ENCODE data around the gene ZNF580. TPM values are rescaled to one million over a fixed set of nuclear protein-coding genes. Genes with fewer than 3 reads are reported as not detected.
A peak's percentile ranks its signal among the peaks of the same experiment; 100 is the strongest.

The ZNF580 gene
- total and polyA plus RNA-seq, 10 of the 15 experiments (the other 5 are each of a cell fraction or from before 2014, with no cell fraction given), result 2.3 to 31.8 (median 10.0) TPM

GRCh38 chr19:55643887-55644176 lies 3.0 kb downstream of the ZNF580 start:
- no TSS peak for BruUV-seq (replicated peaks)
- H3K9me3 ChIP-seq (replicated peaks; ENCODE audit: control insufficient read depth, insufficient read depth, low read length), result no peaks in the 10 kb centered on the region
- DNase-seq (ENCODE audit: low read depth, low spot score), result no peak
- intact Hi-C loops (cut with micrococcal nuclease; ENCODE audit: unreplicated experiment) (loop anchor here (5.0 kb wide), 2 partner anchors 33 to 42 kb away; partner anchors contain the start of genes EPN1 and ZNF524), in situ Hi-C loops (cut with MboI) (no loop called here)
- H4K20me1 ChIP-seq (ENCODE audit: control insufficient read depth, insufficient read depth), result no peaks in the 10 kb centered on the region
- ChIA-PET POLR2A (interaction anchor here (2.1 kb wide), 1 partner anchor 11 kb away, joined by 10 read pairs; the partner anchor contains the start of gene U2AF2), CTCF (interaction anchor here (1.8 to 2.3 kb wide), 2 partner anchors 10 to 11 kb away, joined by 12 to 17 read pairs; partner anchors contain the start of gene U2AF2), RAD21 (ENCODE audit: unreplicated experiment) (interaction anchor here (2.4 kb wide), 1 partner anchor 11 kb away, joined by 10 read pairs; the partner anchor contains the start of gene U2AF2), SMC1A (ENCODE audit: uncharacterized antibody, unreplicated experiment) (no interaction called here)
- H3K27ac ChIP-seq (ENCODE audit: control insufficient read depth, insufficient read depth), result peak overlapping the region; percentile 64
- 0 out of 4 replicates have a peak, but pooled peaks cover 0 to 2% of the 10 kb centered on the region in 2 experiments for H3K36me3 ChIP-seq (ENCODE audit: control insufficient read depth in 2 of 2, insufficient read depth in 2 of 2, low read length in 1 of 2)
- TF ChIP-seq PML (IDR thresholded peaks at IDR 0.05; ENCODE audit: low read length) (peak; percentile 13; the same call in 1 of the 2 replicates), POLR2AphosphoS2 (IDR thresholded peaks at IDR 0.05; ENCODE audit: low read depth, low read length) (no peak)
- peak overlapping the region; percentile 91 for H3K4me2 ChIP-seq (ENCODE audit: control insufficient read depth, insufficient read depth)
- peaks cover 64% of the 10 kb centered on the region for H3K79me2 ChIP-seq (ENCODE audit: control insufficient read depth, insufficient read depth, low read length)
- 2% methylated on average over 15 of the region's 15 CpGs for WGBS (ENCODE audit: insufficient coverage, insufficient replicate concordance, low lambda C conversion rate, missing lambda C conversion rate)
- ATAC-seq, result no peak
- FAIRE-seq, result no peak
- H2AFZ ChIP-seq (ENCODE audit: control insufficient read depth, low read depth, low read length), result no peak overlapping the region
- H3K9ac ChIP-seq (ENCODE audit: control insufficient read depth, insufficient read depth, low read length), result peak overlapping the region; percentile 86
- H3K4me3 ChIP-seq, result peak overlapping the region; percentile 95
- H3K27me3 ChIP-seq (replicated peaks in 1 of 2; ENCODE audit: control insufficient read depth in 2 of 2, insufficient read depth in 2 of 2, low read length in 1 of 2), result no peaks in the 10 kb centered on the region
- H3K4me1 ChIP-seq (ENCODE audit: control insufficient read depth, insufficient read depth, low read length), result peaks cover 36% of the 10 kb centered on the region

- in situ Hi-C loops (cut with MboI) (no loop called here), intact Hi-C loops (cut with micrococcal nuclease; ENCODE audit: unreplicated experiment) (loop anchor here (5.0 kb wide), 2 partner anchors 33 to 42 kb away; partner anchors contain the start of genes EPN1 and ZNF524)
- H3K27ac ChIP-seq (ENCODE audit: control insufficient read depth, insufficient read depth), result peak overlapping the region; percentile 64
- no peaks in the 10 kb centered on the region for H3K27me3 ChIP-seq (replicated peaks in 1 of 2; ENCODE audit: control insufficient read depth in 2 of 2, insufficient read depth in 2 of 2, low read length in 1 of 2)
- ATAC-seq, result no peak
- H3K9me3 ChIP-seq (replicated peaks; ENCODE audit: control insufficient read depth, insufficient read depth, low read length), result no peaks in the 10 kb centered on the region
- TF ChIP-seq POLR2AphosphoS5 (IDR thresholded peaks at IDR 0.05; ENCODE audit: low read length) (peak; percentile 21; the same call in 1 of the 2 replicates), SREBF1 (IDR thresholded peaks at IDR 0.05; ENCODE audit: low read length) (no peak)
- no peak overlapping the region for H2AFZ ChIP-seq (ENCODE audit: control insufficient read depth, low read depth, low read length)
- peaks cover 65% of the 10 kb centered on the region for H3K79me2 ChIP-seq (ENCODE audit: control insufficient read depth, insufficient read depth, low read length)
- H3K4me1 ChIP-seq (ENCODE audit: control insufficient read depth, insufficient read depth, low read length), result peaks cover 31% of the 10 kb centered on the region
- peak overlapping the region; percentile 86 for H3K9ac ChIP-seq (ENCODE audit: control insufficient read depth, insufficient read depth, low read length)
- ChIA-PET RAD21 (ENCODE audit: unreplicated experiment) (interaction anchor here (2.4 kb wide), 1 partner anchor 10 kb away, joined by 10 read pairs; the partner anchor contains the start of gene U2AF2), CTCF (interaction anchor here (1.3 to 2.3 kb wide), 3 partner anchors 10 to 27 kb away, joined by 3 to 12 read pairs (median 3); partner anchors contain the start of gene U2AF2), SMC1A (ENCODE audit: uncharacterized antibody, unreplicated experiment) (no interaction called here), POLR2A (interaction anchor here (2.1 kb wide), 1 partner anchor 10 kb away, joined by 10 read pairs; the partner anchor contains the start of gene U2AF2)
- no peak for DNase-seq (ENCODE audit: low read depth, low spot score)
- no peak for FAIRE-seq
- 0 out of 4 replicates have a peak, but pooled peaks cover 0 to 2% of the 10 kb centered on the region in 2 experiments for H3K36me3 ChIP-seq (ENCODE audit: control insufficient read depth in 2 of 2, insufficient read depth in 2 of 2, low read length in 1 of 2)
- peak overlapping the region; percentile 91 for H3K4me2 ChIP-seq (ENCODE audit: control insufficient read depth, insufficient read depth)
- H4K20me1 ChIP-seq (ENCODE audit: control insufficient read depth, insufficient read depth), result no peaks in the 10 kb centered on the region
- H3K4me3 ChIP-seq, result peak overlapping the region; percentile 95
- under 1% methylated on average over 12 of the region's 12 CpGs for WGBS (ENCODE audit: insufficient coverage, insufficient replicate concordance, low lambda C conversion rate, missing lambda C conversion rate)
- no TSS peak for BruUV-seq (replicated peaks)
Observed at GRCh38 chr19:55644191-55644833, 3.5 kb downstream of the ZNF580 start.
